Anterior cingulate cortex (tissue), 58 donors: Measurements from ENCODE around the gene RHEB.
"Not testable (repeated sequence)": the region's sequence is repeated elsewhere in the genome, so short reads cannot be mapped to it uniquely, and the experiment has no call there.

Experiments used
- DNase-seq, 58 donors: peaks; one replicate each; lab custom pipeline; 2025; lab: John Stamatoyannopoulos, UW

RHEB gene

GRCh38 chr7:151536178-151536577 lies 16.5 kb upstream of the RHEB start:
- DNase-seq = not testable (repeated sequence)

DNA sequence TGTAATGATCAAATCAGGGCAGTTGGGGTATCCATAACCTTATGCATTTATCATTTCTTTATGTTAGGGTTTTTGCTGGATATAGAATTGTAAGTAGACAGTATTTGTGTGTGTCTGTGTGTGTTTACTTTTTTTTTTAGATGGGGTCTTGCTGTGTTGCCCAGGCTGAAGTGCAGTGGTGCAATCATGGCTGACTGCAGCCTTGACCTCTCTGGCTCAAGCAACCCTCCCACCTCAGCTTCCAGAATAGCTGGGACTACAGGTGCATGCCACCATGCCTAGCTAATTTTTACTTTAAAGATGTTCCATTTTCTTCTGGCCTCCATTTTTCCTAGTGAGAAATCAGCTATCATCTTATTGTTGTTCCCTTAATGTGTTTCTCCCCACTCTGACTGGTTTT lies 10.1 kb upstream of the RHEB start:
- DNase-seq = no peak

- DNase-seq = no peak
Observed at GRCh38 chr7:151524845-151525244, 5.2 kb upstream of the RHEB start.

- no peak for DNase-seq
Observed at GRCh38 chr7:151524331-151524730, 4.6 kb upstream of the RHEB start.

GRCh38 chr7:151520419-151521261 lies 945 bp upstream of the RHEB start:
- peak in 46 of 58 donors; percentile 16 to 73 (median 43) for DNase-seq

DNA sequence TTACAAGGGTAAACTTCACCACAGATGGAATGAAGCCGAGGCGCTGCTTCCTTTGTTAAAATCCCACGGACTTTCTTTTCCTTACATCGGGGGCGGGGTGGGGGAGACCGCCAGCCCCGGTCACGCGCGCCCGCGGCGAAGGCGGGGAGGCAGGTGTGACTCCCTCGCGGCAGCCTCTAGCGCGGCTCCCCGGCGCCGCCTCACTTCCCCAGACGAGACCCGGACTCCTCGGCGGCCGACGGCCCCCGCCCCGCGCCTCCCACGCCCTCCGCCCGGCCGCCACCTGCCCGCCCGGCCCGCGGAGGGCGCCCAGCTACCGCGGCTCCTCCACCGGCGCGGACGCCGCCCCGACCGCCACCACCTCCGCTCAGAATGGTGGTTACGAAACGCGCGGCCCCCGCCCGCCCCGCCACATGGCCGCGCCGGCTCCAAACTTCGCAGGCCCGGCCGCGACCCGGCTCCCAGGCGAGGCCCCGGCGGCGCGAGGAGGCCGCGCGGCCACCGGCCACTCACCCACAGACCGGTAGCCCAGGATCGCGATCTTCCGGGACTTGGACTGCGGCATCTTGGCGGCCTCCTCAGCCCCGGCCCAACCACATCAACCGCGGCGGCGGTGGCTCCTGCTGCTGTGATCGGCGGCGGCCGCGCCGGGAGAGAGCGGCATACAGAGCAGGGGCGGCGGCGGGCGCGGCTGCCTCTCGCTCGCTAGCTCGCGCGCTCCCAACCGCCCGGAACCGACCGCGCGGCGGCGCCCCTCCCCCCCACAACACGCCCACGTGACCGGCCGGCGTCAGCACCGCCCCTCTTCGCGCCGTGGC lies 539 bp downstream of the RHEB start:
- DNase-seq = peak in 27 of 58 donors; percentile 12 to 69 (median 48)

DNA sequence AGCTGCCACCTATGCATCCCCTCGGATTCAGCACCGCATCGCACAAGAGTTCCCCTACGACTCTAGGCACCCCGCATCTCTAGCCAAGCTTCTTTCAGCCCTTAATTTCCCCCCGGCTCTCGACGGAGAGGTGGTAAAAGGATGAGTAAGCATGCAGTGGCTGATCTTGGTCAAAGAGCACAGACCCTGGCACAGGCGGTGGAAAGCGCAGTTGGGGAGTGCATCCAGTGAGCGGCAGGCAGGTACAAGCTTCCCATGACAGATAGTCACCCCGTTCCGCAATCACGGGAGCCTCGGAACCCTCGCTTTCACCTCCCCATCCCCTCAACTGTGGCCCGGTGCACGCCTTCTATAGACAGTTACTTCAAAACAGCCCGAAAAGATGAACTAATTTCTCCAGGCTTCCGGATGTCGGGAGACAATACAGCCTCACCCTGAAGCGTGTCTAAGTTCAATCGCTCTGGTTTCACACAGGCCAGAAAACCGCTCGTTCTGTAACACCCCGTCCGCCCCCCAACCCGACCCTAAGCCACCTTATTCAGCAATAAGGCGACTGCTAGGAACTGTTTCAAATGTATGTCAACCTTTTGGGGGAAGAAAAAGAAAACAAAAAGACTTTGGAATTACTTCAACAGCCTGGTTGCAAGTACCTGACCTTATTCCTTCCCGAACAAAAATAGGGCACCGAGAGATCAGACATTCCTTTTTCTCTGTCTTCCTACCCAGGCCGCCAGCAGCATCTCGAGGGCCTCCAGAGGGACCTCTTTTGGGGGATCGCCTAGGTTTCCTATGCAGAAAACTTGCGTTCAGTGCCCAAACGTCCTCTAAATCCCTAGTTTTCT lies 1.4 kb downstream of the RHEB start:
- peak in 23 of 58 donors; percentile 6 to 52 (median 21) for DNase-seq

GRCh38 chr7:151517601-151518104 lies 2.0 kb downstream of the RHEB start:
- DNase-seq = peak in 1 of 58 donors; percentile 19

GRCh38 chr7:151515276-151515565 lies 4.5 kb downstream of the RHEB start:
- no peak for DNase-seq

GRCh38 chr7:151514461-151515275 lies 5.0 kb downstream of the RHEB start:
- no peak for DNase-seq

DNA sequence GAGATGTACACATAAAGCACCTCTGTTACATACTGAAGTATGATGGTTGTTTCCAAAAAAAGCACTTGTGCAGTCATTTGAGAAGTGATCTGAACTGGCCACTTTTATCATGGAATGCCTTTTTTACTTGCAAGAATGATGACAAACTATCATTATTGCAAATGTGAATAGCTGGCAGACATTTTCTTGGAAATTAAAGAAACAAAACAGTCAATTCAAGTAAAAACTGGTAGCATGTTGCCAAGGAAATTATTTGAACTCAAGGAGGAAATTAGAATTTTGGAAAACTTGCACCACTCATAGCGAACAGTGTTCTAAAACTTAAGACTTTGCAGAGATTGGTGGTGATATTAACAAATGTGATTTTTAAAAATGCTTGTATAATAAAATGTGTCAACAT lies 6.6 kb downstream of the RHEB start:
- DNase-seq = no peak

- no peak for DNase-seq
Observed at GRCh38 chr7:151512353-151512752, 7.3 kb downstream of the RHEB start.

DNA sequence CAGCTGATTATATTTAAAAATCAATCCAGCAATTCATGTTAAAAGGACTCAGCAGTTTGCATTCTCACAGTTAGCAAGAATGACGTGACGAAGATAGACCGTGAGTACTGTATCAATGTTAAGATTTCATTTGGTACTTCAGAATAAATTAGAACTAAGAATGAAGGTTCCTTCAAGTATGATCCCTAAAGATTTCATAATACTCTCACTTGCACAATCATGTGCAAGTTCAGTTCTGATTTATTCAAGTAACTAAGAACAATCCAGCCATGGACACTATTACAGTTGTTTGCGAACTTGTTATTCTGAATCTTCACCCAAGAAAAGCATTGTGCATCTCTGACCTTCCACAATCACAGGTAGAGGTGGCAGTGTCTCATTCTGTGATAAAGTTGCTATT lies 7.7 kb downstream of the RHEB start:
- DNase-seq = no peak

- DNase-seq = no peak
Observed at GRCh38 chr7:151511270-151511669, 8.4 kb downstream of the RHEB start.

GRCh38 chr7:151509670-151510333 lies 9.9 kb downstream of the RHEB start:
- no peak for DNase-seq

DNA sequence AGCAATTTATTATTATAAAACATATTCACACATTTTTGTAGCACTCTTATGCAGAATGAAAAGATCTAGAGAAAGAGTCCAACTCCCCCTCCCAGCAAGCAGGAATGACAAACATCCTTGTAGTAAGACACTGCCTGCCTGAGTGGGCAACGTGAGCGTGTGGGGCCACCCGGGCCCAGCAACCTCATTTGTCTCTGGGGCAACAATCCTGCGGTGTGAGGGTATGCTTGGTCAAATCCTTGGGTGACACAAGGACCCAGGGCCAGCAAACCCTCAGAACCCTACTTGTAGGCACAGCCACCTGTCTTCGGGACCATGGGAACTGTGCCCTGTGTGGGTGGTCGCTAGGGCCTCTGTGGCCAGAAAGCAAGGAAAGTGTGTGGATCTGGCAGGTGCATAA lies 10.7 kb downstream of the RHEB start:
- DNase-seq = no peak

DNA sequence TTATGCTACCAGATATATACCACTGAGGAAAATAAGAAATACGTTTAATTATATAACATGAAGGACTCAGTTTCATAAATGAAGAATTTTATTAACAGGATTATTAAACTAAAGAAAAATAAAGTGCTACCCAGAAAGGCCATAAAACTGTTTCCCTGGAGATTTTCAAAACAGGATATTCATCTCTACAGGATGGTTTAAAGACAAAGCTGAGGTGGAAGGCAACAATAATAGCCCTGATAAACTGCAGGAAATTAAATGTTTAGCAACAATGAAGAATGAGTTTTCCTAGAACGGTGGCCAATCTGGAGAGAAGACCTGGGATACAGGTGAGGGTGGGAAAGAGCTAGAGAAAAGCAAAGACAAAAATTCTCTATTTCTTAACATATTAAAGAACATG lies 11.9 kb downstream of the RHEB start:
- DNase-seq = no peak

GRCh38 chr7:151506901-151507382 lies 12.8 kb downstream of the RHEB start:
- peak in 18 of 58 donors; percentile 2 to 39 (median 17) for DNase-seq

- no peak for DNase-seq
Observed at GRCh38 chr7:151505836-151506468, 13.7 kb downstream of the RHEB start.
